Activated B cell treated with CpG ODN at 0.5 μM for 24 hours (primary cell): ENCODE results near the gene CBARP. TPM values are rescaled to one million over a fixed set of nuclear protein-coding genes. Genes with fewer than 3 reads are reported as not detected.

Experiments
- ATAC-seq: fragments of 200-7000 bp; cut with Tn5 transposase; one replicate; pipeline ENCODE4 v1.10.0; 2021; ENCODE audit warnings: low read depth, mild to moderate bottlenecking, moderate library complexity
- CTCF ChIA-PET: fragments of 350-600 bp; sonication (Branson Sonifier 250); formaldehyde crosslinking; loops from one replicate; lab custom pipeline; 2021; ENCODE audit warnings: antibody characterized with exemption; lab: Charles Lee
- POLR2A ChIA-PET: fragments of 350-600 bp; sonication (Branson Sonifier 250); formaldehyde crosslinking; loops from one replicate; lab custom pipeline; 2021; ENCODE audit warnings: antibody characterized with exemption; lab: Charles Lee
- DNase-seq: peaks from one replicate; pipeline ENCODE4 v3.0.0; 2022
- H3K27ac Mint-ChIP-seq: one replicate; pipeline ENCODE4 v1.8.0; 2020; ENCODE audit warnings: mixed read lengths
- H3K27me3 Mint-ChIP-seq: one replicate; pipeline ENCODE4 v1.8.0; 2021; ENCODE audit warnings: mixed read lengths
- H3K36me3 Mint-ChIP-seq: one replicate; pipeline ENCODE4 v1.8.0; 2021; ENCODE audit warnings: low read depth, mixed read lengths
- H3K4me1 Mint-ChIP-seq: one replicate; pipeline ENCODE4 v1.8.0; 2021; ENCODE audit warnings: mixed read lengths
- H3K4me3 Mint-ChIP-seq: one replicate; pipeline ENCODE4 v1.8.0; 2020; ENCODE audit warnings: mild to moderate bottlenecking, mixed read lengths
- H3K9me3 Mint-ChIP-seq: one replicate; pipeline ENCODE4 v1.8.0; 2020; ENCODE audit warnings: mixed read lengths
- CTCF ChIP-seq: fragments of 200-600 bp; IDR thresholded peaks from one replicate; pipeline ENCODE4 v1.8.0; 2022; ENCODE audit warnings: antibody characterized with exemption, mild to moderate bottlenecking
- intact Hi-C: fragments of 100-400 bp; cut with micrococcal nuclease; formaldehyde crosslinking; loops from one replicate; pipeline ENCODE4 v1.15.1; 2024
- total RNA-seq: library from RNA; stranded (reverse); gene quantifications from 2 replicates; pipeline ENCODE4 v1.2.3, GENCODE V29; 2022

CBARP gene
- total RNA-seq, 1 donor from 2014 or later: 0.64 TPM

- no peak for TF ChIP-seq CTCF
- Mint-ChIP-seq H3K27me3 (peaks cover 7% of the 10 kb centered on the region), H3K4me3 (no peak overlapping the region), H3K9me3 (no peaks in the 10 kb centered on the region), H3K4me1 (peaks cover 17% of the 10 kb centered on the region), H3K36me3 (no peaks in the 10 kb centered on the region), H3K27ac (no peak overlapping the region)
- no peak for ATAC-seq
- ChIA-PET CTCF (no interaction called here), POLR2A (interaction anchor here (0.7 kb wide), 1 partner anchor 21 kb away, joined by 3 read pairs; no protein-coding TSS in a partner anchor)
- intact Hi-C loops: no loop called here
- no peak for DNase-seq
These were observed 1.9 kb downstream of the CBARP start for GRCh38 chr19:1235625-1236538.

- peaks cover 15% of the 10 kb centered on the region for H3K4me1 Mint-ChIP-seq
- ATAC-seq (no peak), DNase-seq (no peak)
- H3K27ac Mint-ChIP-seq: no peak overlapping the region
- ChIA-PET CTCF (no interaction called here), POLR2A (no interaction called here)
- H3K4me3 Mint-ChIP-seq: no peak overlapping the region
- no peaks in the 10 kb centered on the region for H3K36me3 Mint-ChIP-seq
- H3K27me3 Mint-ChIP-seq: peaks cover 7% of the 10 kb centered on the region
- intact Hi-C loops: no loop called here
- H3K9me3 Mint-ChIP-seq: no peaks in the 10 kb centered on the region
- TF ChIP-seq CTCF: no peak
These were observed 2.8 kb downstream of the CBARP start for GRCh38 chr19:1234955-1235380.

GRCh38 chr19:1234051-1234954 is 3.5 kb downstream of the CBARP start:
- no peak for DNase-seq

GRCh38 chr19:1233115-1233667 is 4.6 kb downstream of the CBARP start:
- Mint-ChIP-seq H3K9me3 (no peaks in the 10 kb centered on the region), H3K4me1 (peaks cover 1% of the 10 kb centered on the region), H3K27ac (no peak overlapping the region), H3K4me3 (no peak overlapping the region), H3K27me3 (peaks cover under 1% of the 10 kb centered on the region), H3K36me3 (peaks cover 1% of the 10 kb centered on the region)
- no peak for TF ChIP-seq CTCF
- intact Hi-C loops: no loop called here
- CTCF ChIA-PET: no interaction called here
- DNase-seq (no peak), ATAC-seq (no peak)
- POLR2A ChIA-PET: interaction anchor here (0.6 kb wide), 1 partner anchor 606 kb away, joined by 7 read pairs; no protein-coding TSS in a partner anchor

More at GRCh38 chr19:1234051-1234954, 3.5 kb downstream of the CBARP start:
- Mint-ChIP-seq H3K36me3 (no peaks in the 10 kb centered on the region), H3K4me1 (peaks cover 12% of the 10 kb centered on the region), H3K9me3 (no peaks in the 10 kb centered on the region), H3K27me3 (peaks cover 7% of the 10 kb centered on the region), H3K27ac (no peak overlapping the region), H3K4me3 (no peak overlapping the region)
- no peak for TF ChIP-seq CTCF
- intact Hi-C loops: no loop called here
- ChIA-PET POLR2A (no interaction called here), CTCF (no interaction called here)
- ATAC-seq: no peak
